Measurements from ENCODE around the gene MAGI1. TPM values are rescaled to one million over a fixed set of nuclear protein-coding genes. Genes with fewer than 3 reads are reported as not detected.

MAGI1 gene
- polyA plus RNA-seq, 3 donors = 29.7 to 33.5 (median 30.7) TPM

GRCh38 chr3:65678516-65678915, 360.2 kb downstream of the MAGI1 start:
- no peak for DNase-seq (ENCODE audit: extremely low read depth in 1 of 11, low read depth in 9 of 11, low spot score in 4 of 11)

GRCh38 chr3:65677486-65678010, 361.2 kb downstream of the MAGI1 start:
- no peak for DNase-seq (ENCODE audit: extremely low read depth in 1 of 11, low read depth in 9 of 11, low spot score in 4 of 11)

- no peak for DNase-seq (ENCODE audit: extremely low read depth in 1 of 11, low read depth in 9 of 11, low spot score in 4 of 11)
Observed at GRCh38 chr3:65676580-65676979, 362.1 kb downstream of the MAGI1 start.

- DNase-seq (ENCODE audit: extremely low read depth in 1 of 11, low read depth in 9 of 11, low spot score in 4 of 11) = no peak
Observed at GRCh38 chr3:65675011-65675410, 363.7 kb downstream of the MAGI1 start.

- DNase-seq (ENCODE audit: extremely low read depth in 1 of 11, low read depth in 9 of 11, low spot score in 4 of 11) = peak in 1 of 11 donors; percentile 2
Observed at GRCh38 chr3:65674226-65674625, 364.5 kb downstream of the MAGI1 start.

- DNase-seq (ENCODE audit: extremely low read depth in 1 of 11, low read depth in 9 of 11, low spot score in 4 of 11) = peak in 9 of 11 donors; percentile 15 to 43 (median 30)
Observed at GRCh38 chr3:65672871-65673815, 365.6 kb downstream of the MAGI1 start.

GRCh38 chr3:65672061-65672460, 366.7 kb downstream of the MAGI1 start:
- no peak for DNase-seq (ENCODE audit: extremely low read depth in 1 of 11, low read depth in 9 of 11, low spot score in 4 of 11)

- no peak for DNase-seq (ENCODE audit: extremely low read depth in 1 of 11, low read depth in 9 of 11, low spot score in 4 of 11)
Observed at GRCh38 chr3:65671004-65671403, 367.7 kb downstream of the MAGI1 start.

GRCh38 chr3:65669163-65669875, 369.4 kb downstream of the MAGI1 start:
- DNase-seq (ENCODE audit: extremely low read depth in 1 of 11, low read depth in 9 of 11, low spot score in 4 of 11) = no peak

GRCh38 chr3:65667963-65668362, 370.8 kb downstream of the MAGI1 start:
- no peak for DNase-seq (ENCODE audit: extremely low read depth in 1 of 11, low read depth in 9 of 11, low spot score in 4 of 11)

- no peak for DNase-seq (ENCODE audit: extremely low read depth in 1 of 11, low read depth in 9 of 11, low spot score in 4 of 11)
Observed at GRCh38 chr3:65666448-65667091, 372.1 kb downstream of the MAGI1 start.

- DNase-seq (ENCODE audit: extremely low read depth in 1 of 11, low read depth in 9 of 11, low spot score in 4 of 11) = no peak
Observed at GRCh38 chr3:65665915-65666314, 372.8 kb downstream of the MAGI1 start.

GRCh38 chr3:65664931-65665330, 373.8 kb downstream of the MAGI1 start:
- DNase-seq (ENCODE audit: extremely low read depth in 1 of 11, low read depth in 9 of 11, low spot score in 4 of 11) = no peak

GRCh38 chr3:65664446-65664845, 374.3 kb downstream of the MAGI1 start:
- DNase-seq (ENCODE audit: extremely low read depth in 1 of 11, low read depth in 9 of 11, low spot score in 4 of 11) = no peak

- no peak for DNase-seq (ENCODE audit: extremely low read depth in 1 of 11, low read depth in 9 of 11, low spot score in 4 of 11)
Observed at GRCh38 chr3:65662095-65662494, 376.6 kb downstream of the MAGI1 start.

- DNase-seq (ENCODE audit: extremely low read depth in 1 of 11, low read depth in 9 of 11, low spot score in 4 of 11) = no peak
Observed at GRCh38 chr3:65660000-65660598, 378.6 kb downstream of the MAGI1 start.

- no peak for DNase-seq (ENCODE audit: extremely low read depth in 1 of 11, low read depth in 9 of 11, low spot score in 4 of 11)
Observed at GRCh38 chr3:65659396-65659795, 379.3 kb downstream of the MAGI1 start.

- no peak for DNase-seq (ENCODE audit: extremely low read depth in 1 of 11, low read depth in 9 of 11, low spot score in 4 of 11)
Observed at GRCh38 chr3:65658401-65658800, 380.3 kb downstream of the MAGI1 start.

- no peak for DNase-seq (ENCODE audit: extremely low read depth in 1 of 11, low read depth in 9 of 11, low spot score in 4 of 11)
Observed at GRCh38 chr3:65655061-65655460, 383.7 kb downstream of the MAGI1 start.
